SK-N-SH treated with all-trans-retinoic acid at 6 μM for 48 hours (cell line): ENCODE data around the gene CDCP1.

Source experiments
- ATAC-seq: fragments of 200-7000 bp; cut with Tn5 transposase; 3 replicates; pipeline ENCODE4 v1.9.1; 2020; ENCODE audit warnings: mild to moderate bottlenecking, moderate library complexity
- ARNTL ChIP-seq: fragments of 450-650 bp; formaldehyde crosslinking; IDR thresholded peaks from 2 replicates; pipeline ENCODE4 v1.5.0; 2020; ENCODE audit warnings: low read depth, mild to moderate bottlenecking, moderate library complexity, borderline replicate concordance
- BACH2 ChIP-seq: fragments of 250-450 bp; sonication (Bioruptor Pico); IDR thresholded peaks from 2 replicates; pipeline ENCODE4 v1.9.0; 2021; ENCODE audit warnings: mild to moderate bottlenecking, borderline replicate concordance
- CREB5 ChIP-seq: fragments of 250-450 bp; sonication (Bioruptor Pico); IDR thresholded peaks from 2 replicates; pipeline ENCODE4 v1.5.1; 2020; ENCODE audit warnings: low read depth, mild to moderate bottlenecking, moderate library complexity
- CSDC2 ChIP-seq: fragments of 250-450 bp; sonication (Bioruptor Pico); IDR thresholded peaks from 2 replicates; pipeline ENCODE4 v1.5.0; 2020; ENCODE audit warnings: mild to moderate bottlenecking, moderate library complexity
- CSRNP3 ChIP-seq: fragments of 250-450 bp; sonication (Bioruptor Pico); IDR thresholded peaks from 2 replicates; pipeline ENCODE4 v1.5.1; 2021; ENCODE audit warnings: mild to moderate bottlenecking, moderate library complexity
- ESRRG ChIP-seq: fragments of 250-450 bp; sonication (Bioruptor Pico); IDR thresholded peaks from 2 replicates; pipeline ENCODE4 v1.6.1; 2021; ENCODE audit warnings: mild to moderate bottlenecking
- GLIS3 ChIP-seq: fragments of 250-450 bp; sonication (Bioruptor Pico); IDR thresholded peaks from 2 replicates; pipeline ENCODE4 v1.5.0; 2020; ENCODE audit warnings: mild to moderate bottlenecking, moderate library complexity
- ISL1 ChIP-seq: fragments of 250-450 bp; sonication (Bioruptor Pico); IDR thresholded peaks from 2 replicates; pipeline ENCODE4 v2.1.2; 2022; ENCODE audit warnings: mild to moderate bottlenecking, moderate library complexity
- OSR1 ChIP-seq: fragments of 250-450 bp; sonication (Bioruptor Pico); IDR thresholded peaks from 2 replicates; pipeline ENCODE4 v1.8.0; 2022; ENCODE audit warnings: moderate library complexity, mild to moderate bottlenecking, inconsistent platforms
- PATZ1 ChIP-seq: fragments of 250-450 bp; sonication (Bioruptor Pico); IDR thresholded peaks from 2 replicates; pipeline ENCODE4 v1.8.0; 2020; ENCODE audit warnings: mild to moderate bottlenecking, moderate library complexity, borderline replicate concordance
- POU6F1 ChIP-seq: fragments of 250-450 bp; sonication (Bioruptor Pico); IDR thresholded peaks from 2 replicates; pipeline ENCODE4 v1.8.0; 2021; ENCODE audit warnings: low read depth, mild to moderate bottlenecking, moderate library complexity, borderline replicate concordance
- PPARA ChIP-seq: fragments of 250-450 bp; sonication (Bioruptor Pico); IDR thresholded peaks from 2 replicates; pipeline ENCODE4 v1.5.0; 2020; ENCODE audit warnings: mild to moderate bottlenecking, borderline replicate concordance
- RARB ChIP-seq: fragments of 250-450 bp; sonication (Bioruptor Pico); IDR thresholded peaks from 2 replicates; pipeline ENCODE4 v1.8.0; 2021; ENCODE audit warnings: mild to moderate bottlenecking, moderate library complexity
- TCF4 ChIP-seq: fragments of 250-450 bp; sonication (Bioruptor Pico); IDR thresholded peaks from 2 replicates; pipeline ENCODE4 v1.8.0; 2021; ENCODE audit warnings: mild to moderate bottlenecking, moderate library complexity, borderline replicate concordance
- TOX ChIP-seq: fragments of 250-450 bp; sonication (Bioruptor Pico); IDR thresholded peaks from 2 replicates; pipeline ENCODE4 v1.8.0; 2021; ENCODE audit warnings: mild to moderate bottlenecking, moderate library complexity, borderline replicate concordance
- ZC3H10 ChIP-seq: fragments of 250-450 bp; sonication (Bioruptor Pico); IDR thresholded peaks from 2 replicates; pipeline ENCODE4 v1.5.1; 2021; ENCODE audit warnings: mild to moderate bottlenecking, moderate library complexity
- ZFP3 ChIP-seq: fragments of 250-450 bp; sonication (Bioruptor Pico); IDR thresholded peaks from 2 replicates; pipeline ENCODE4 v1.5.0; 2020; ENCODE audit warnings: mild to moderate bottlenecking, moderate library complexity
- ZNF565 ChIP-seq: fragments of 450-650 bp; formaldehyde crosslinking; conservative IDR thresholded peaks from 2 replicates; pipeline ENCODE4 v1.5.0; 2020; ENCODE audit warnings: low read depth, mild to moderate bottlenecking, moderate library complexity
- ZNF70 ChIP-seq: fragments of 450-650 bp; formaldehyde crosslinking; IDR thresholded peaks from 2 replicates; pipeline ENCODE4 v1.5.0; 2020; ENCODE audit warnings: mild to moderate bottlenecking, moderate library complexity
- ZNF8 ChIP-seq: fragments of 450-650 bp; formaldehyde crosslinking; IDR thresholded peaks from 2 replicates; pipeline ENCODE4 v1.5.0; 2020; ENCODE audit warnings: mild to moderate bottlenecking, moderate library complexity

The CDCP1 gene

GRCh38 chr3:45087155-45087554 is 59.0 kb downstream of the CDCP1 start:
- TF ChIP-seq TOX (CRISPR knock-in tag), result no peak
- TF ChIP-seq PATZ1 (CRISPR knock-in tag), result no peak
- no peak for TF ChIP-seq OSR1 (CRISPR knock-in tag)
- TF ChIP-seq ZNF8, result no peak
- TF ChIP-seq CSRNP3, result no peak
- no peak for TF ChIP-seq POU6F1 (CRISPR knock-in tag)
- no peak for TF ChIP-seq ARNTL
- TF ChIP-seq CREB5 (CRISPR knock-in tag), result no peak
- TF ChIP-seq ZC3H10 (CRISPR knock-in tag), result no peak
- no peak for TF ChIP-seq BACH2
- no peak for TF ChIP-seq PPARA
- TF ChIP-seq ZFP3 (CRISPR knock-in tag), result no peak
- TF ChIP-seq GLIS3 (CRISPR knock-in tag), result no peak
- TF ChIP-seq ISL1 (CRISPR knock-in tag), result no peak
- TF ChIP-seq, all 23 proteins: peak for 0
- no peak for ATAC-seq

GRCh38 chr3:45084820-45085816 is 61.1 kb downstream of the CDCP1 start:
- ATAC-seq, result peak; percentile 99
- no peak for TF ChIP-seq CSDC2
- TF ChIP-seq TOX (CRISPR knock-in tag), result no peak
- no peak for TF ChIP-seq ZC3H10 (CRISPR knock-in tag)
- TF ChIP-seq ZNF70 (CRISPR knock-in tag), result no peak

- TF ChIP-seq ZNF565, result no peak
- TF ChIP-seq CSRNP3, result no peak
- no peak for TF ChIP-seq POU6F1 (CRISPR knock-in tag)
- no peak for ATAC-seq
Observed at GRCh38 chr3:45084361-45084760, 61.8 kb downstream of the CDCP1 start.

GRCh38 chr3:45083023-45083422 is 63.2 kb downstream of the CDCP1 start:
- TF ChIP-seq ZFP3 (CRISPR knock-in tag), result no peak
- no peak for TF ChIP-seq PATZ1 (CRISPR knock-in tag)
- TF ChIP-seq PPARA, result no peak
- TF ChIP-seq CSDC2, result no peak
- TF ChIP-seq ESRRG (CRISPR knock-in tag), result no peak
- no peak for TF ChIP-seq BACH2
- TF ChIP-seq RARB, result no peak
- TF ChIP-seq ZNF70 (CRISPR knock-in tag), result no peak
- TF ChIP-seq TOX (CRISPR knock-in tag), result no peak
- no peak for TF ChIP-seq OSR1 (CRISPR knock-in tag)
- TF ChIP-seq TCF4 (CRISPR knock-in tag), result no peak
- no peak for TF ChIP-seq ZC3H10 (CRISPR knock-in tag)

More at GRCh38 chr3:45083023-45083422, 63.2 kb downstream of the CDCP1 start:
- no peak for ATAC-seq
